H1 (cell line): ENCODE measurements around the gene MYRF. TPM values are rescaled to one million over a fixed set of nuclear protein-coding genes. Genes with fewer than 3 reads are reported as not detected.

Source experiments
- CTCF ChIA-PET: fragments of 300-600 bp; sonication (Branson Sonifier 250); formaldehyde crosslinking; loops from one replicate; lab custom pipeline; 2021; ENCODE audit not compliant: partially characterized antibody; lab: Charles Lee
- POLR2A ChIA-PET: fragments of 300-600 bp; sonication (Branson Sonifier 250); formaldehyde crosslinking; loops from one replicate; lab custom pipeline; 2021; ENCODE audit warnings: inconsistent platforms; ENCODE audit not compliant: partially characterized antibody; lab: Charles Lee
- DNase-seq, 2 experiments: peaks; one replicate each; pipeline versions ENCODE4 v3.0.0 to v3.0.0-alpha.2; 2010 to 2022; ENCODE audit warnings: low spot score in 2 of 2, low read depth in 1 of 2, mixed read lengths in 1 of 2
- FAIRE-seq: peaks from 2 replicates; lab custom pipeline; 2011; peaks lifted over from hg19 to GRCh38; lab: Jason Lieb, UNC
- H2AFZ ChIP-seq: 2 replicates; pipeline ENCODE4 v1.8.1; 2012; ENCODE audit warnings: low read length, inconsistent platforms
- H2AK5ac ChIP-seq: 2 replicates; pipeline ENCODE4 v1.6.1; 2013; ENCODE audit warnings: low read depth, low read length
- H2BK120ac ChIP-seq: replicated peaks from 2 replicates; pipeline ENCODE3; 2013; ENCODE audit warnings: low read depth, low read length, inconsistent platforms
- H2BK12ac ChIP-seq: 2 replicates; pipeline ENCODE4 v1.6.1; 2013; ENCODE audit warnings: low read depth, low read length
- H2BK15ac ChIP-seq: 2 replicates; pipeline ENCODE4 v1.6.1; 2013; ENCODE audit warnings: low read length
- H2BK20ac ChIP-seq: 2 replicates; pipeline ENCODE4 v1.6.1; 2013; ENCODE audit warnings: low read length
- H2BK5ac ChIP-seq: 2 replicates; pipeline ENCODE4 v1.6.1; 2013; ENCODE audit warnings: low read depth, low read length
- H3K14ac ChIP-seq: 2 replicates; pipeline ENCODE4 v1.6.1; 2013; ENCODE audit warnings: inconsistent platforms; ENCODE audit not compliant: insufficient read length
- H3K18ac ChIP-seq: 2 replicates; pipeline ENCODE4 v1.6.1; 2013; ENCODE audit warnings: low read length; ENCODE audit errors: extremely low read depth
- H3K23ac ChIP-seq: 2 replicates; pipeline ENCODE4 v1.6.1; 2013; ENCODE audit warnings: inconsistent platforms; ENCODE audit not compliant: insufficient read length
- H3K23me2 ChIP-seq: 2 replicates; pipeline ENCODE4 v1.6.1; 2013; ENCODE audit warnings: low read depth, low read length
- H3K27ac ChIP-seq: 2 replicates; pipeline ENCODE4 v1.6.1; 2011; ENCODE audit warnings: low read depth, low read length, inconsistent platforms
- H3K27me3 ChIP-seq, 4 experiments: replicated peaks in 1 of 4; 1 replicate in 1 of 4; 2 replicates in 3 of 4; pipeline versions ENCODE4 v1.6.1 to v1.8.1; 2011 to 2013; ENCODE audit warnings: low read length in 3 of 4, mild to moderate bottlenecking in 3 of 4, inconsistent platforms in 2 of 4, mixed read lengths in 2 of 4, moderate library complexity in 1 of 4; ENCODE audit not compliant: control insufficient read depth in 3 of 4, insufficient read depth in 3 of 4; ENCODE audit errors: extremely low read depth in 1 of 4
- H3K36me3 ChIP-seq, 4 experiments: 2 replicates each; pipeline versions ENCODE4 v1.6.1 to v1.8.1; 2011 to 2013; ENCODE audit warnings: mild to moderate bottlenecking in 4 of 4, low read length in 3 of 4, moderate library complexity in 2 of 4, control low read depth in 1 of 4, inconsistent platforms in 1 of 4; ENCODE audit not compliant: insufficient read depth in 4 of 4, control insufficient read depth in 2 of 4
- H3K4ac ChIP-seq: replicated peaks from 2 replicates; pipeline ENCODE3; 2013; ENCODE audit warnings: low read length, low read depth, mixed read lengths, inconsistent platforms; ENCODE audit not compliant: insufficient read length
- H3K4me1 ChIP-seq, 4 experiments: replicated peaks in 1 of 4; 1 replicate in 1 of 4; 2 replicates in 3 of 4; pipeline versions ENCODE4 v1.6.1 to v1.8.1; 2011 to 2013; ENCODE audit warnings: low read length in 3 of 4, inconsistent platforms in 2 of 4, mixed read lengths in 1 of 4; ENCODE audit not compliant: insufficient read depth in 4 of 4, control insufficient read depth in 3 of 4
- H3K4me2 ChIP-seq, 2 experiments: 2 replicates each; pipeline versions ENCODE4 v1.6.1 to v1.8.1; 2011 to 2013; ENCODE audit warnings: low read depth in 2 of 2, low read length in 2 of 2, control low read depth in 1 of 2, inconsistent platforms in 1 of 2, mild to moderate bottlenecking in 1 of 2; ENCODE audit not compliant: insufficient read depth in 1 of 2
- H3K4me3 ChIP-seq, 4 experiments: fragments of 200-600, 300-600 bp in 1 of 4; sonication (generic), shearing (Covaris generic), sonication (Bioruptor Twin) in 1 of 4; 2 replicates each; pipeline versions ENCODE4 v1.5.1 to v1.8.1; 2011 to 2016; ENCODE audit warnings: low read length in 4 of 4, low read depth in 3 of 4, control low read depth in 2 of 4, inconsistent platforms in 2 of 4, mild to moderate bottlenecking in 2 of 4, mixed read lengths in 1 of 4, moderate library complexity in 1 of 4; ENCODE audit not compliant: insufficient read depth in 2 of 4; ENCODE audit errors: extremely low read depth in 1 of 4
- H3K56ac ChIP-seq: replicated peaks from 2 replicates; pipeline ENCODE3; 2013; ENCODE audit warnings: low read depth, mild to moderate bottlenecking, mixed read lengths, low read length, inconsistent platforms; ENCODE audit not compliant: insufficient read length
- H3K79me1 ChIP-seq: 2 replicates; pipeline ENCODE4 v1.6.1; 2013; ENCODE audit warnings: low read depth, low read length, control low read depth
- H3K79me2 ChIP-seq, 2 experiments: 2 replicates each; pipeline versions ENCODE4 v1.6.1 to v1.8.1; 2012 to 2013; ENCODE audit warnings: low read length in 2 of 2, mild to moderate bottlenecking in 2 of 2, inconsistent platforms in 1 of 2; ENCODE audit not compliant: insufficient read depth in 2 of 2, control insufficient read depth in 1 of 2
- H3K9ac ChIP-seq, 4 experiments: replicated peaks in 1 of 4; 1 replicate in 1 of 4; 2 replicates in 3 of 4; pipeline versions ENCODE4 v1.6.1 to v1.8.1; 2011 to 2013; ENCODE audit warnings: low read depth in 3 of 4, low read length in 3 of 4, control low read depth in 2 of 4, mild to moderate bottlenecking in 2 of 4, moderate library complexity in 2 of 4, inconsistent platforms in 1 of 4; ENCODE audit errors: extremely low read depth in 1 of 4
- H3K9me3 ChIP-seq, 2 experiments: 2 replicates each; pipeline versions ENCODE4 v1.6.1 to v1.8.1; 2012 to 2013; ENCODE audit warnings: mild to moderate bottlenecking in 2 of 2, moderate library complexity in 2 of 2, control low read depth in 1 of 2, inconsistent platforms in 1 of 2, low read depth in 1 of 2, low read length in 1 of 2, mixed read lengths in 1 of 2; ENCODE audit not compliant: insufficient read depth in 2 of 2
- H4K20me1 ChIP-seq, 2 experiments: replicated peaks in 1 of 2; 2 replicates each; pipeline versions ENCODE3 to v1.8.1; 2011 to 2013; ENCODE audit warnings: inconsistent platforms in 2 of 2, low read length in 2 of 2, mild to moderate bottlenecking in 1 of 2; ENCODE audit not compliant: insufficient read depth in 2 of 2, control insufficient read depth in 1 of 2
- H4K5ac ChIP-seq: 2 replicates; pipeline ENCODE4 v1.6.1; 2013; ENCODE audit warnings: low read length, low read depth, mixed read lengths, inconsistent platforms; ENCODE audit not compliant: insufficient read length
- H4K8ac ChIP-seq: 2 replicates; pipeline ENCODE4 v1.8.0; 2013; ENCODE audit warnings: mild to moderate bottlenecking, moderate library complexity, low read length, inconsistent platforms; ENCODE audit not compliant: insufficient read depth; ENCODE audit errors: extremely low read depth
- H4K91ac ChIP-seq: replicated peaks from 2 replicates; pipeline ENCODE3; 2013; ENCODE audit warnings: low read length, mixed read lengths, inconsistent platforms; ENCODE audit not compliant: insufficient read length
- ASH2L ChIP-seq: fragments of 200-600, 300-600 bp; sonication (generic); IDR thresholded peaks from one replicate; pipeline ENCODE4 v1.7.1; 2017; ENCODE audit warnings: low read length
- BACH1 ChIP-seq: IDR thresholded peaks from 2 replicates; pipeline ENCODE4 v1.6.1; 2012; ENCODE audit warnings: low read length, improper control_type of control experiment
- CEBPB ChIP-seq: IDR thresholded peaks from 2 replicates; pipeline ENCODE4 v1.6.1; 2012; ENCODE audit warnings: low read depth, low read length
- GTF2F1 ChIP-seq: IDR thresholded peaks from 2 replicates; pipeline ENCODE4 v1.6.1; 2012; ENCODE audit warnings: low read depth, low read length, improper control_type of control experiment, borderline replicate concordance
- HDAC6 ChIP-seq: IDR thresholded peaks from one replicate; pipeline ENCODE4 v1.7.1; 2012; ENCODE audit warnings: low read depth, mild to moderate bottlenecking, inconsistent platforms, low read length, moderate library complexity
- JUN ChIP-seq: IDR thresholded peaks from 2 replicates; pipeline ENCODE4 v1.6.1; 2011; ENCODE audit warnings: low read depth, mild to moderate bottlenecking, improper control_type of control experiment, low read length
- RXRA ChIP-seq: IDR thresholded peaks from 2 replicates; pipeline ENCODE4 v1.6.1; 2011; ENCODE audit warnings: low read depth, mild to moderate bottlenecking, low read length, moderate library complexity; ENCODE audit not compliant: insufficient read depth
- SP1 ChIP-seq: IDR thresholded peaks from 2 replicates; pipeline ENCODE4 v1.6.1; 2011; ENCODE audit warnings: low read depth, low read length
- WGBS, 2 experiments: shearing (Covaris generic) in 1 of 2; methylation state at CpG; one replicate each; pipeline versions ENCODE4 v1.1.6 to v1.1.7; 2013 to 2015; ENCODE audit warnings: low lambda C conversion rate in 2 of 2, mixed read lengths in 2 of 2, inconsistent platforms in 1 of 2, low coverage in 1 of 2, missing lambda C conversion rate in 1 of 2; ENCODE audit not compliant: insufficient replicate concordance in 2 of 2, insufficient coverage in 1 of 2, insufficient read length in 1 of 2; ENCODE audit errors: extremely low coverage in 1 of 2, missing lambda C conversion rate in 1 of 2; 5-methylcytosine and 5-hydroxymethylcytosine counted together
- polyA plus RNA-seq, 7 experiments: library from polyadenylated mRNA; depleted of rRNA in 3 of 7; stranded (reverse) in 5 of 7; unstranded in 2 of 7; fragments of >200 nt in 5 of 7; fragments of 200-250 nt in 2 of 7; gene quantifications; 1 replicate in 5 of 7; 2 replicates in 1 of 7; 4 replicates in 1 of 7; pipeline versions ENCODE4 v1.2.1 to v1.2.3, GENCODE V29; 2011 to 2013; ENCODE audit warnings: missing spikeins in 2 of 7, mixed read lengths in 2 of 7
- total RNA-seq: library from RNA; stranded (reverse); fragmentation: NEBNext Ultra II Directional; extraction: Animal tissue kit (Norgen Biotek cat#: 25700); gene quantifications from 2 replicates; pipeline ENCODE4 v1.2.1, GENCODE V29; 2021

MYRF gene
- total and polyA plus RNA-seq, 2 of the 8 experiments (the other 6 are each of a cell fraction or from before 2014, with no cell fraction given), result 6.0 to 6.1 TPM

- no peak overlapping the region for H3K9ac ChIP-seq
- H3K23me2 ChIP-seq, result peaks cover 7% of the 10 kb centered on the region
- H3K56ac ChIP-seq, result no peak overlapping the region
- DNase-seq (no peak), FAIRE-seq (no peak)
- no peak overlapping the region for H3K14ac ChIP-seq
- no peak overlapping the region for H3K23ac ChIP-seq
- no peak overlapping the region for H4K5ac ChIP-seq
- WGBS, 2 experiments, result 79% methylated on average over 11 of the region's 11 CpGs; no CpG with 5 or more reads in 1 of the 2 experiments
- peak overlapping the region; percentile 17 for H4K91ac ChIP-seq
- no peak overlapping the region for H2BK20ac ChIP-seq
- no peak overlapping the region for H4K8ac ChIP-seq
- H2AFZ ChIP-seq, result no peak overlapping the region
- no peak overlapping the region for H3K4ac ChIP-seq
- ChIA-PET POLR2A (interaction anchor here (1.1 to 3.0 kb wide), 8 partner anchors 11 to 89 kb away, joined by 3 to 28 read pairs (median 6); partner anchors contain the start of gene FADS1), CTCF (interaction anchor here (0.8 to 1.8 kb wide), 8 partner anchors 12 to 249 kb away, joined by 3 to 15 read pairs (median 4); partner anchors contain the start of gene FADS1)
- no peak overlapping the region for H2BK120ac ChIP-seq
- peak overlapping the region; percentile 80 for H2BK5ac ChIP-seq
- peaks cover 29 to 87% of the 10 kb centered on the region in 2 experiments for H3K79me2 ChIP-seq
- TF ChIP-seq HDAC6 (no peak), SP1 (no peak), RXRA (no peak), JUN (no peak), BACH1 (no peak), ASH2L (no peak), GTF2F1 (no peak), CEBPB (no peak)
- no peaks in the 10 kb centered on the region for H3K9me3 ChIP-seq
- peaks cover 21 to 43% of the 10 kb centered on the region in 2 experiments for H4K20me1 ChIP-seq
- no peaks in the 10 kb centered on the region for H3K27me3 ChIP-seq
- H3K4me2 ChIP-seq, result peak overlapping the region in 1 of 2 experiments; percentile 26; a peak in 1 of 4 replicates
- H3K4me1 ChIP-seq, result peaks cover 11 to 48% (median 28%) of the 10 kb centered on the region in 4 experiments
- peaks cover 21% of the 10 kb centered on the region for H3K79me1 ChIP-seq
- H2BK12ac ChIP-seq, result 0 out of 2 replicates have a peak overlapping the region, but pooled peaks have one; percentile 78
- 0 out of 2 replicates have a peak overlapping the region, but pooled peaks have one; percentile 73 for H3K27ac ChIP-seq
- peak overlapping the region; percentile 82 for H2AK5ac ChIP-seq
- no peak overlapping the region for H2BK15ac ChIP-seq
- no peak overlapping the region for H3K4me3 ChIP-seq
- peaks cover 3 to 19% (median 10%) of the 10 kb centered on the region in 4 experiments; a peak in 6 of 8 replicates for H3K36me3 ChIP-seq
- no peak overlapping the region; the same call in 1 of the 2 replicates for H3K18ac ChIP-seq
Measured at GRCh38 chr11:61833471-61833870, 81.0 kb downstream of the MYRF start.
